Hematopoietic multipotent progenitor cell treated with erythropoietin and hydrocortisone succinate and interleukin-3 and kit ligand, for 15 days (in vitro differentiated cells): ENCODE measurements around the gene SORL1-AS1.

Source experiments
- DNase-seq: peaks from one replicate; pipeline ENCODE4 v3.0.0-alpha.2; 2015; ENCODE audit warnings: low spot score

Gene SORL1-AS1

DNA sequence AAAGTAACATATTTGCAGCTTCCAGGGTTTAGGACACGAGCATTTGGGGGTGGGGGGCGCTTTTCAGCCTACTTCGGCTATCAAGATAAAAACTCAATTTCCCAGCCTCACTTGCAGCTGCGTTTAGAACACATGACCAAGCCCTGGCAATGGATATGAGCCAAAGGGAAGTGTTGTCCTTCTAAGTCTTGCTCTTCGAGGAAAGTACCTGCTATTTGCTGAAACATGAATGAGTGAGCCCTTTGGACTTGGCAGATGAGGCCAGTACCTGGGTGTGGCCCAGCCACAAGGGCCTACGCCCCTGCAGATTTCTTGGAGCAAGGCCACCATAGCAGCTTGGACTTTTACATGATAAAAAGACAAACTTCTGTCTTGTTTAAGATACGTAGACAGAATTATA lies 60.9 kb downstream of the SORL1-AS1 start:
- peak; percentile 36 for DNase-seq

DNA sequence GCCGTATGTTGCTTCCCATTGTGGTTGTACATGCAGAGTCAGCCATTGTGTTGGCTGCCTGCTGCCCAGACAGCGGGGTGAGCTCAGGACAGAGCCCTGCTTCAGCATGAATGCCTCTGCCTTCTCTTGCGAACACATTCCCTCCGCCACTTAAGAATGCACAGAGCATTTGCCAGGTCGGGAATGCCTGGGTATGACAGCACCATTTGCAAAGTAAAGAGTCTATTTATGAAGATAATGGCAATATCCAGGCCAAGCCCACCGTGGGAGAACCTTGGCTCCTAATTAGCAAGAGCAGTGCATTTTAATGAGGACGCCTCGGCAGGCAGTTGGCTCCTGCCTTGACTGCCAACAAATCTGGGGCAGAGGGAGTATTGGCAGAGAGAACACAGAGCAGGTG lies 63.1 kb downstream of the SORL1-AS1 start:
- DNase-seq: no peak
